HepG2 (cell line): Measurements from ENCODE around the gene PACS1. TPM values are rescaled to one million over a fixed set of nuclear protein-coding genes. Genes with fewer than 3 reads are reported as not detected.

Source experiments
- ATAC-seq: fragments of 200-7000 bp; cut with Tn5 transposase; 3 replicates; pipeline ENCODE4 v1.9.1; 2020; ENCODE audit warnings: mild to moderate bottlenecking, moderate library complexity
- BruUV-seq: library from RNA; stranded (reverse); fragments of 400-500 nt; replicated peaks from 2 replicates; lab custom pipeline; 2021; lab: Mats Ljungman, UMichigan
- CTCF ChIA-PET: fragments of 300-600 bp; formaldehyde crosslinking; extraction: SDS; loops from one replicate; lab custom pipeline; 2021; ENCODE audit warnings: low total read pairs, inconsistent platforms, low intra/inter-chr PET ratio; lab: Yijun Ruan, JAX
- POLR2A ChIA-PET: fragments of 350-600 bp; sonication (Branson Sonifier 250); formaldehyde crosslinking; loops from one replicate; lab custom pipeline; 2020; ENCODE audit warnings: antibody characterized with exemption, inconsistent platforms; lab: Yijun Ruan, JAX
- DNase-seq: peaks from one replicate; pipeline ENCODE4 v3.0.0-alpha.2; 2015; ENCODE audit warnings: low spot score
- FAIRE-seq: peaks from 3 replicates; lab custom pipeline; 2011; peaks lifted over from hg19 to GRCh38; lab: Jason Lieb, UNC
- H2AFZ ChIP-seq: one replicate; pipeline ENCODE4 v1.6.1; 2011; ENCODE audit warnings: low read length, inconsistent platforms
- H3K27ac ChIP-seq: fragments of 300-600 bp; 3 replicates; pipeline ENCODE4 v1.8.0; 2011; ENCODE audit warnings: mixed run types, mild to moderate bottlenecking, mixed read lengths, low read length, inconsistent platforms; ENCODE audit not compliant: insufficient read depth; ENCODE audit errors: extremely low read length
- H3K27me3 ChIP-seq, 2 experiments: fragments of 200-600 bp in 1 of 2; 2 replicates in 1 of 2; 3 replicates in 1 of 2; pipeline versions ENCODE4 v1.6.0 to v1.8.0; 2011; ENCODE audit warnings: low read length in 2 of 2, mild to moderate bottlenecking in 2 of 2, moderate library complexity in 2 of 2, inconsistent platforms in 1 of 2; ENCODE audit not compliant: insufficient read depth in 2 of 2, control insufficient read depth in 1 of 2
- H3K36me3 ChIP-seq, 2 experiments: fragments of 200-600 bp in 1 of 2; replicated peaks in 1 of 2; 2 replicates in 1 of 2; 3 replicates in 1 of 2; pipeline versions ENCODE4 v1.5.1 to v1.8.0; 2011; ENCODE audit warnings: low read length in 2 of 2, inconsistent platforms in 1 of 2; ENCODE audit not compliant: insufficient read depth in 2 of 2, control insufficient read depth in 1 of 2
- H3K4me1 ChIP-seq: 2 replicates; pipeline ENCODE4 v1.5.1; 2012; ENCODE audit warnings: low read length, inconsistent platforms; ENCODE audit not compliant: insufficient read depth
- H3K4me2 ChIP-seq: 2 replicates; pipeline ENCODE4 v1.6.0; 2011; ENCODE audit warnings: low read depth, low read length, inconsistent platforms
- H3K4me3 ChIP-seq, 3 experiments: fragments of 200-600 bp in 1 of 3; sonication (generic), shearing (Covaris generic) in 1 of 3; replicated peaks in 1 of 3; 2 replicates each; pipeline ENCODE4 v1.5.1; 2011 to 2016; ENCODE audit warnings: low read length in 3 of 3, inconsistent platforms in 2 of 3, low read depth in 2 of 3, mild to moderate bottlenecking in 2 of 3, control low read depth in 1 of 3, mixed read lengths in 1 of 3; ENCODE audit not compliant: insufficient read depth in 1 of 3
- H3K79me2 ChIP-seq: one replicate; pipeline ENCODE4 v1.6.1; 2011; ENCODE audit warnings: low read length, inconsistent platforms; ENCODE audit not compliant: insufficient read depth
- H3K9ac ChIP-seq: 2 replicates; pipeline ENCODE4 v1.6.0; 2011; ENCODE audit warnings: mild to moderate bottlenecking, low read depth, low read length, inconsistent platforms; ENCODE audit not compliant: insufficient read depth
- H3K9me3 ChIP-seq: 2 replicates; pipeline ENCODE4 v1.5.1; 2012; ENCODE audit warnings: mild to moderate bottlenecking, low read length
- H4K20me1 ChIP-seq: 2 replicates; pipeline ENCODE4 v1.6.0; 2011; ENCODE audit warnings: inconsistent platforms, mild to moderate bottlenecking, low read length, moderate library complexity; ENCODE audit not compliant: insufficient read depth
- ATF4 ChIP-seq, 2 experiments: fragments of 450-650 bp in 1 of 2; sonication (generic) in 1 of 2; formaldehyde crosslinking; IDR thresholded peaks; 2 replicates each; pipeline versions ENCODE4 v1.5.0 to v1.8.0; 2020 to 2022; ENCODE audit warnings: mild to moderate bottlenecking in 1 of 2, missing genetic modification reagents in 1 of 2
- CREBL2 ChIP-seq: sonication (generic); formaldehyde crosslinking; IDR thresholded peaks from 2 replicates; pipeline ENCODE4 v1.8.1; 2023; ENCODE audit warnings: missing genetic modification reagents, mild to moderate bottlenecking, borderline replicate concordance
- GMEB1 ChIP-seq: sonication (generic); formaldehyde crosslinking; IDR thresholded peaks from 2 replicates; pipeline ENCODE4 v1.5.1; 2020; ENCODE audit warnings: missing genetic modification reagents, mild to moderate bottlenecking, borderline replicate concordance
- IRF9 ChIP-seq: sonication (generic); formaldehyde crosslinking; IDR thresholded peaks from 2 replicates; pipeline ENCODE4 v1.8.0; 2022; ENCODE audit warnings: missing genetic modification reagents, mild to moderate bottlenecking, borderline replicate concordance
- ISX ChIP-seq: sonication (generic); formaldehyde crosslinking; conservative IDR thresholded peaks from 2 replicates; pipeline ENCODE4 v1.5.0; 2020; ENCODE audit warnings: missing genetic modification reagents
- MAFK ChIP-seq, 2 experiments: IDR thresholded peaks in 1 of 2; conservative IDR thresholded peaks in 1 of 2; 2 replicates each; pipeline ENCODE4 v1.6.1; 2011; ENCODE audit warnings: improper control_type of control experiment in 2 of 2, low read length in 2 of 2
- MAZ ChIP-seq, 2 experiments: sonication (generic) in 1 of 2; formaldehyde crosslinking in 1 of 2; IDR thresholded peaks; 2 replicates each; pipeline versions ENCODE4 v1.5.0 to v1.6.1; 2012 to 2020; ENCODE audit warnings: low read depth in 2 of 2, mild to moderate bottlenecking in 2 of 2, borderline replicate concordance in 1 of 2, improper control_type of control experiment in 1 of 2, low read length in 1 of 2, missing genetic modification reagents in 1 of 2, moderate library complexity in 1 of 2
- NONO ChIP-seq, 2 experiments: fragments of 450-650 bp in 1 of 2; sonication (generic) in 1 of 2; formaldehyde crosslinking in 1 of 2; IDR thresholded peaks in 1 of 2; conservative IDR thresholded peaks in 1 of 2; 2 replicates each; pipeline versions ENCODE4 v1.6.1 to v1.8.0; 2017 to 2022; ENCODE audit warnings: mild to moderate bottlenecking in 1 of 2, missing genetic modification reagents in 1 of 2, moderate library complexity in 1 of 2
- RFX3 ChIP-seq: IDR thresholded peaks from 2 replicates; pipeline ENCODE4 v1.6.1; 2016; ENCODE audit warnings: missing biosample characterization, missing genetic modification reagents
- ZBED4 ChIP-seq: sonication (generic); formaldehyde crosslinking; IDR thresholded peaks from 2 replicates; pipeline ENCODE4 v1.4.0; 2020; ENCODE audit warnings: missing genetic modification reagents, borderline replicate concordance
- ZNF33A ChIP-seq: sonication (generic); formaldehyde crosslinking; IDR thresholded peaks from 2 replicates; pipeline ENCODE4 v1.5.1; 2020; ENCODE audit warnings: missing genetic modification reagents, mild to moderate bottlenecking, moderate library complexity, borderline replicate concordance
- whole genome bisulfite sequencing: methylation state at CpG from one replicate; pipeline ENCODE4 v1.1.6; 2017; ENCODE audit warnings: low lambda C conversion rate; 5-methylcytosine and 5-hydroxymethylcytosine counted together
- in situ Hi-C: cut with HindIII; loops from 2 replicates; pipeline ENCODE4 v1.10.0; 2017; ENCODE audit warnings: low pct_unique_long_range_greater_than_20kb; ENCODE audit not compliant: extremely low pct_ligation_motif_present
- intact Hi-C: fragments of 100-400 bp; cut with micrococcal nuclease; formaldehyde crosslinking; loops from one replicate; pipeline ENCODE4 v1.10.0; 2022; ENCODE audit not compliant: unreplicated experiment
- polyA plus RNA-seq, 8 experiments: library from polyadenylated mRNA; depleted of rRNA in 3 of 8; stranded (reverse) in 7 of 8; unstranded in 1 of 8; fragments of >200 nt; fragmentation: Illumina TruSeq in 4 of 8; extraction: Trizol in 4 of 8; gene quantifications; 2 replicates each; pipeline versions ENCODE4 v1.2.1 to v1.2.3, GENCODE V29; 2011 to 2016; ENCODE audit warnings: low read depth in 4 of 8, missing spikeins in 1 of 8, mixed read lengths in 1 of 8; ENCODE audit not compliant: insufficient read depth in 1 of 8
- total RNA-seq, 5 experiments: library from RNA; depleted of rRNA; stranded (reverse); fragments of >200 nt; fragmentation: Illumina TruSeq; extraction: Trizol; gene quantifications; 2 replicates each; pipeline ENCODE4 v1.2.3, GENCODE V29; 2016; ENCODE audit warnings: low read depth in 1 of 5

The PACS1 gene
- total and polyA plus RNA-seq, 2 of the 13 experiments (the other 11 are each of a cell fraction or from before 2014, with no cell fraction given), result 7.6 to 8.6 TPM

GRCh38 chr11:66044757-66045156 lies 25.3 kb upstream of the PACS1 start:
- Histone ChIP-seq H4K20me1 (no peaks in the 10 kb centered on the region), H3K36me3 (no peaks in the 10 kb centered on the region), H3K4me3 (peak overlapping the region in 1 of 3 experiments; percentile 22; a peak in 1 of 6 replicates), H3K9ac (no peak overlapping the region), H3K9me3 (no peaks in the 10 kb centered on the region), H3K4me2 (peak overlapping the region; percentile 54), H2AFZ (no peak overlapping the region), H3K79me2 (no peaks in the 10 kb centered on the region), H3K4me1 (peaks cover 22% of the 10 kb centered on the region), H3K27ac (no peak overlapping the region), H3K27me3 (peaks cover 6 to 44% of the 10 kb centered on the region in 2 experiments; a peak in 4 of 5 replicates)
- ChIA-PET POLR2A (interaction anchor here (0.6 to 1.3 kb wide), 4 partner anchors 8 to 17 kb away, joined by 3 to 5 read pairs (median 4); no protein-coding TSS in a partner anchor), CTCF (interaction anchor here (1.1 to 1.6 kb wide), 2 partner anchors 22 to 56 kb away, joined by 3 to 8 read pairs; no protein-coding TSS in a partner anchor)
- BruUV-seq, result no TSS peak
- no peak for ATAC-seq
- TF ChIP-seq GMEB1 (CRISPR knock-in tag), result 0 out of 2 replicates have a peak, but pooled peaks have one; percentile 6
- TF ChIP-seq ZNF33A, result no peak
- TF ChIP-seq NONO (IDR thresholded peaks at IDR 0.05), result no peak
- TF ChIP-seq NONO (CRISPR knock-in tag; conservative IDR thresholded peaks at IDR 0.05), result 0 out of 2 replicates have a peak, but pooled peaks have one; percentile 32
- no peak for TF ChIP-seq CREBL2 (CRISPR knock-in tag)
- no peak for TF ChIP-seq MAZ (IDR thresholded peaks at IDR 0.05; ENCODE audit: borderline replicate concordance, low read depth, low read length)
- TF ChIP-seq MAZ (CRISPR knock-in tag; IDR thresholded peaks at IDR 0.05; ENCODE audit: low read depth), result no peak
- TF ChIP-seq MAFK (conservative IDR thresholded peaks at IDR 0.05 in 1 of 2, IDR thresholded peaks at IDR 0.05 in 1 of 2; ENCODE audit: low read length in 2 of 2), result no peak
- TF ChIP-seq ZBED4 (CRISPR knock-in tag), result no peak
- TF ChIP-seq IRF9 (CRISPR knock-in tag), result 0 out of 2 replicates have a peak, but pooled peaks have one; percentile 21
- no peak for TF ChIP-seq ISX (CRISPR knock-in tag)
- TF ChIP-seq RFX3 (CRISPR knock-in tag), result no peak
- 0 out of 4 replicates have a peak, but pooled peaks of 1 of the 2 experiments have one; percentile 15 for TF ChIP-seq ATF4 (CRISPR knock-in tag; IDR thresholded peaks at IDR 0.05)
- in situ Hi-C loops (no loop called here), intact Hi-C loops (no loop called here)
- DNase-seq, result no peak
- 30% methylated on average over 5 of the region's 6 CpGs for WGBS
- FAIRE-seq, result no peak
